ENCODE results near the gene MEA1.
"Not testable (repeated sequence)": the region's sequence is repeated elsewhere in the genome, so short reads cannot be mapped to it uniquely, and the experiment has no call there.

The MEA1 gene

DNA sequence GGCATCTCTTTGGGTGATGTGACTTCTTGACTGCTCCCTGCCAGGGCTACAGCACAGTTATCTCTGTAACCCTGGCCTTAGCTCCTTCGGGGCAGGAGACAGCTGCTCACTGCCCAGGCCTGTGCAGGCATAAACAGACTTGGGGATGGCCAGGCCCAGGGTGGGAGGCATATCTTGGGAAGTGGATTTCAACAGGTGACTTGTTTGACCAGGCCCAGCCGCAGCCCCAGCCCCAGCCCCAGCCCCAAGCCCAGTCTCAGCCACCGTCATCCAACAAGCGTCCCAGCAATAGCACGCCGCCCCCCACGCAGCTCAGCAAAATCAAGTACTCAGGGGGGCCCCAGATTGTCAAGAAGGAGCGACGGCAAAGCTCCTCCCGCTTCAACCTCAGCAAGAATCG is 7.5 kb downstream of the MEA1 start:
- DNase-seq, result no peak

GRCh38 chr6:43005844-43006243 is 7.9 kb downstream of the MEA1 start:
- DNase-seq, result no peak

DNA sequence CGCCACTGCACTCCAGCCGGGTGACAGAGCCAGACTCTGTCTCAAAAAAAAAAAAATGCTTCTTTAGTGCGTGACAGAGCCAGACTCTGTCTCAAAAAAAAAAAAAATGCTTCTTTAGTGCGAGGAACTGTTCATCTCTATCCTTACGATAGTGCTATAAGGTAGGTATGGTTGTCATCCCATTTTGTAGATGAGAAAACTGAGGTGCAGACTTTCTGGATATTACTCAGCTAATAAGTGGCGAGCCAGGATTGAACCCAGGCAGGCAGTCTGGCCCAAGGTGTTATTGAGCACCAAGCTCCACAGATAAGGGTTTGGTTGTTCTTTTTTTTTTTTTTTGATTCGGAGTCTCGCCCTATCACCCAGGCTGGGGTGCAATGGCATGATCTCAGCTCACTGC is 11.9 kb downstream of the MEA1 start:
- DNase-seq, result no peak

DNA sequence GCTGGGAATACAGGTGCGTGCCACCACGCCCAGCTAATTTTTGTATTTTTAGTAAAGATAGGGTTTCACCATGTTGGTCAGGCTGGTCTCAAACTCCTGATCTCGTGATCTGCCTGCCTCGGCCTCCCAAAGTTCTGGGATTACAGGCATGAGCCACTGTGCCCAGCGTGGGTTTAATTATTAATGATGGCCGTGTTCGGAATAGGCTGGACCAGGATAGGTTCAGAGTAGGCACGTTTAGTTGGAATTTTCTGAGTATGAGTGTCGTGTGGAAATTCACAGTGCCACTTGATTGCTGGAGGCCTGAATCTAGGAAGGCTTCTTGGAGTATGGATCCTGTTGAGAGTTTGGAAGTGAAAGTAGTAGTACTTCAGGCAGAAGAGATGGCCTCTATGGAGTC is 15.5 kb downstream of the MEA1 start:
- not testable (repeated sequence) for DNase-seq

GRCh38 chr6:42996513-42996912 is 17.2 kb downstream of the MEA1 start:
- peak; percentile 15 for DNase-seq

GRCh38 chr6:42993445-42993844 is 20.3 kb downstream of the MEA1 start:
- no peak for DNase-seq

GRCh38 chr6:42989923-42990322 is 23.8 kb downstream of the MEA1 start:
- no peak for DNase-seq

DNA sequence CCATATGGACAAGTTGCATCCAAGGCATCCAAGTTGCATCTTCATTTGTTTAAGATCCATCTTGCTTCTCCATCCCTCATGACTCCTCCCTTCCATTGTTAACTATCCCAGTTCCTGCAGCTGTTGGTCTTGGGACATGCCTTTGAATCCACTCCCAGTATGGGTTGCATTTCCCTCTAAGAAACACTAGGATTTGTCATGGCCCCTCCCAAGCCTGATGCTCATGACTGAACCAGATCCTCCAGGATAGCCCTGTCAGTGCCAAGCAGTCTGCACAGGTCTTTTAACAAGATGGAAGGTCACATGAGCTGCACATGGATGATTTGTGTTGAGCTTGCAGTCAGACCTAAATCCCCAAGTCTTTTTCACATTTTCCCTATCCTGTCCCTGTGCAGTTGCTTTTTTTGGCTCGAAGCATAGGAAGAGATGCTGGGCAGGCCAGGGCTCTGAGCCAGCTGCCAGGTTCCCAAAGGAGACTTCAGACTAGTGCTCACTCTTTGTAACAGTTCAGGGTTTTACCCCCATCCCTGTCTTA is 25.2 kb downstream of the MEA1 start:
- no peak for DNase-seq

DNA sequence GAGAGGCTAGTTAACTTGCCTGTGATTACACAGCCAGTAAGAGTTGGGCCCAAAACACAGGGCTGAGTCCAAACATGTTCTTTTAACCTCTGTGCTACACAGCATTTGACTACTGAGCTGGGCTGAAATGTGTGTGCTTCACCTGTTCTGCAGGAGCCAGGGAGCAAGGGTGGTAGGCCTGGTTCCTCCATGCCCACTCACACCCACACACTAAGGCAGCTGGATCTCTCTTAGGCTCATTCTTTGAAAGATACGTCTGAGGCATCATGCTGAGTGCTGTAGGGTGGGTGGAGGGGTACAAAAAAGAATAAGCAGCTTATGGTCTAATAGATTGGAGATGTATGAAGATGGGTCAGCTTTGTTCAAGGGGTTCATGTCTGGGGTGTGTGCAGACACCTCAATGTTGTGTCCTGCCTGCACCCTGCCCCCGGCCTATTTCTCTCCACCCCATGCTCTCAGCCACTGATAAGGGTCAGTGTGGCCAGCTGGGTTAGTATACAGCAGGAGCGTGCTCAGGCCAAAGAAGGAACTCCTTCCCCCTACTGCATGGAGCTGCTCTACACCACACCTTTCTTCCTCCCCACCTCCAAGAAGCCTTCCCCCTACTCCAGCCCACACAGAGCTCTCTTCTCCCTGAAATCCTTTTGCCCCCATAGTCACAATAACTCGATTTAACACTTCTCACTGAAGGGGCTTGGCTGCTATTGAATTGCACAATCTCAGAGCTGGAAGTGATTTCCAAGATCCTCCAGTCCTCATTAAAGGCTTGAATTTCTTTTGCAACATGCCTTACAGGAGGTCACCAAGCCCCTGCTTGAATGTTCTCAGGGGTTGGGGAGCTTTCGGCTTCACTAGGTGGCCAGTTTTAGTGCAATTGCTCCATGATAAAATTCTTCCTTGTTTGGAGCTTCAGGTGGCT is 26.0 kb downstream of the MEA1 start:
- DNase-seq, result no peak

DNA sequence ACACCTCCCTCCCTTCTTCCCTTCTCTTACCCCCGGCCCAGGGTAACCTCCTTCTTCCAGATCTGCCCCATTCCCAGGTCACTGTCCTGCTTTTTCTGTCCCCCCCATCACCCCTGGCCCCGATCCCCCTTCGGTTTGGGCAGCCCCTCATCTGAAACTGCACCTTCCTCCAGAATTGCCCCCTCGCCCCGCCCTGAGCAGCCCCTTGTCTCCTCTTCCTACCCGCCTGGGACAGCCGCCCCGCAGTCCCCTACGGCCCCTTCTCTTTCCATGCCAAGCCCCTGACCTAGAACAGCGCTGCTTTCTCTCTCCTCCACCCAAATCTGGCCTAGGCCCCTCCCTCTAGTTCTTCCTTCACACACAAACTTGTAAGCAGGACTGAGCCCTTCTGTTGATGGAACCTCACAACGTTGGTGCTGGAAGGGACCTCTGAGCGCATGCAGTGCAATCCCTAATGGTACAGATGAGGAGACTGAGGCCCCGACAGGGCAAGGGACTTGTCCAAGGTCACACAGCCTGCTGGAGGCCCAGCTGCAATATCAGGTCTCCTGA is 28.7 kb downstream of the MEA1 start:
- DNase-seq, result no peak

DNA sequence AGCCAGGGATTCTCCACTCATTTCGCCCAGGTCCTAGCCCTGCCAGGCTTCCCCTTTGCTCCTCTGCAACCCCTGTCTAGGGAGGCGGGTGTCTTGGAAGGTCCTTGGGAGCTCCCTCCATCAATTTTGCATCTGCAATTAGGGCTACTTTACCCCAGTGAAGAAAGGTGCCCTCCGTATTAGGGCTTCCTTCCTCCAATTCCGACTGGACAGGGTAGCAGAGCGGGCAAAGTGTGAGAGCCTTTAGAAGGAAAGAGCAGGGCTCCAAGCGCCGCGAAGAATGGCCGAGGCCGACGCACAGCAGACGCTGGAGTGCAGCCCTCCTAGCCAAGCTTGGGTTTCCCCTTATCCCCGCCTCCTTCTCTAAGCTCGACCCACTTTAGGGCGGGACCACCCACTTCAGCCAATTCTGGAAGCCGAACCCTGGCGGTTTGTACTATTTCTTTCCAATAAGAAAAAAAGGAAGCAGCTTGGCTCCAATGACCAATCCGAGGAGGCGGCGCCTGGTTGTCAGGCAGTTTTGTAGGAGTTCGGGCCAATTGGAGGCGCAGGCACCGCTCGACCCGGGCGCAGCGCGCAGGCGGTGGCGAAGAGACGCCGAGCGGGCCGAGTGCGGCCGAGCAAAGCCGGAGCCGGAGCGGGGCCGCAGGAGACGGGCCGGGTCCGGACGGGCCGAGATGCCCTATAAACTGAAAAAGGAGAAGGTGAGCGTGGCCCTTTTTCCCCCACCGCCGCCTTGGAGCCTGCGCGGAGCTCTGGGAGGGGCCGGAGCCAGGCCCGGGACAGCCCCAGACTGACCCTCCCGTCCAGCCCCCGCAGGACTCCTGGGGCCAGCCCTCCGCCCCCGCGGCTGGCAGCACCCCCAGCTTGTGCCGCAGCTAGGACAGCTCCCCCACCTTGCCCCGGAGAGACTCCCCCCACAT is 29.5 kb downstream of the MEA1 start, which contains the start of gene PPP2R5D:
PPP2R5D (plus strand) TSS at position 570 of the 923 bp plus-strand sequence; CDS start at position 678, 108 bp downstream.
- DNase-seq, result peak; percentile 99

DNA sequence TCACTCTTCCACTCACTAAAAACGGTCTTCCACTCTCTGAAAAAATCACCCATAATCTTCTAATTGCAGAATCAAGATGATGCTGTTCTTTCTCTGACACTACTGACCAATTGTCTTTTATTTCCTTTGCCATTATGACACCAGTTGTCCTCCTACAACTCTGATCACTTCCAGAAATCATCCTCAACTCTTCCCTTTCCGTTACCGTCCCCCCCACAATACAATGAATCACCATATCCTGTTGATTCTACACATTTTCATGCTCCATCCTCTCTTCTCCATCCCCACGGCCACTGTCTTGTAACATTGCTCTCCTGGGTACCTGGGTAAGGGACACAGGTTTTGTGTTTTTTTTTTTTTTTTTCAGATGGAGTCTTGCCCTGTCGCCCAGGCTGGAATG is 31.9 kb downstream of the MEA1 start:
- DNase-seq, result no peak

GRCh38 chr6:42979523-42980177 is 34.1 kb downstream of the MEA1 start:
- DNase-seq, result peak; percentile 53

DNA sequence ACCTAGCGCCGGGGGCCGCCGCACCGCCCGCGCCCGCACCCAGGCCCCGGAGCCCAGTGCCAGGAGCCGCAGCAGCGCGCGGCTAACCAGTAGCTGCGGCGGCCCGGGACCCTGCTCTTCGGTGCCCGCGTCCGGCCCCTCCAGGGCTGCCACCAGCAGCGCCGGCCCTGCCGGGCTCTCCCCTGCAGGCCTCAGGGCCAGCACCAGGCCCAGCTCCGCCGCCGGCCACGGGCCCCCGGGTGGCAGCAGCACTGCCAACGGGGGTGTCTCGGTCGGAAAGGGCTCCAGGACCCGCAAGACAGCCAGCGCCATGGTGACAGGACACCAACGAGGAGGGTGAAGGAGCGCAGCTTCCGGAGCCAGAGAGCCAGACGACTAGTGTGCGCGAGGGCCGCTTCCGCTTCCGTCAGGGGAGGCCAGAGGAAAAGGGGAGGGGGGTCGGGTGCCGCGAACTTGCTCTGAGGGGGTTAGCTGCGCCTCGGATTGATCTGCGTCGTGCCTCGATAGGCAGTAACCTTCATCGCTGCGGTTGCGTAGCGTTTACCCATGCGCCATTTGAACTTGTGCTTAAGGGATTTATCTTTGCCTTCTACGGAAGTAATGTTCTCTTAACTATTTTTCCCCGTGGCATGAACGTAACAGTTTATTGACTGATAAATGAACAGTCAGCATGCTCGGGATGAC is 34.8 kb downstream of the MEA1 start, which contains the start of gene PEX6:
PEX6 (minus strand) TSS at position 343 of the 684 bp plus-strand sequence; CDS start at position 312, 31 bp downstream.
- peak; percentile 56 for DNase-seq

DNA sequence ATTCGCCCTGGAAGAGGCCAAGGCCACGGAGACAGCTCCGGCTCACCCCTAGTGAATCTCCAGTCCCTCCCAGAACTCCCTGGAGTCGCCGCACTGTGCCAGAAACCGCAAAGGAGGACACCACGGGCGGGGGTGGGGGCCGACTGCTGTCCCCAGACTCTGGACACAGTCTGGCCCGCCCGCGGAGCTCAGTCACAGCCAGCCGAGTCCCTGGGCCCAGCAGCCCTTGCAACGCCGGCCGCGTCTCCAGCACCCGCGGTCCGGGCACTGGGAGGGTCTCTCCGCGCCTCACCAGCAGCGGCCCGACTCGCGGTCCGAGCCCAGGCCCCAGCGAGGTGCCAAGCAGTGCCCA is 35.3 kb downstream of the MEA1 start:
- no peak for DNase-seq

GRCh38 chr6:42974919-42975505 is 38.7 kb downstream of the MEA1 start:
- DNase-seq, result no peak

GRCh38 chr6:42973926-42974325 is 39.8 kb downstream of the MEA1 start:
- no peak for DNase-seq

GRCh38 chr6:42971746-42972327 is 41.9 kb downstream of the MEA1 start:
- DNase-seq, result no peak

DNA sequence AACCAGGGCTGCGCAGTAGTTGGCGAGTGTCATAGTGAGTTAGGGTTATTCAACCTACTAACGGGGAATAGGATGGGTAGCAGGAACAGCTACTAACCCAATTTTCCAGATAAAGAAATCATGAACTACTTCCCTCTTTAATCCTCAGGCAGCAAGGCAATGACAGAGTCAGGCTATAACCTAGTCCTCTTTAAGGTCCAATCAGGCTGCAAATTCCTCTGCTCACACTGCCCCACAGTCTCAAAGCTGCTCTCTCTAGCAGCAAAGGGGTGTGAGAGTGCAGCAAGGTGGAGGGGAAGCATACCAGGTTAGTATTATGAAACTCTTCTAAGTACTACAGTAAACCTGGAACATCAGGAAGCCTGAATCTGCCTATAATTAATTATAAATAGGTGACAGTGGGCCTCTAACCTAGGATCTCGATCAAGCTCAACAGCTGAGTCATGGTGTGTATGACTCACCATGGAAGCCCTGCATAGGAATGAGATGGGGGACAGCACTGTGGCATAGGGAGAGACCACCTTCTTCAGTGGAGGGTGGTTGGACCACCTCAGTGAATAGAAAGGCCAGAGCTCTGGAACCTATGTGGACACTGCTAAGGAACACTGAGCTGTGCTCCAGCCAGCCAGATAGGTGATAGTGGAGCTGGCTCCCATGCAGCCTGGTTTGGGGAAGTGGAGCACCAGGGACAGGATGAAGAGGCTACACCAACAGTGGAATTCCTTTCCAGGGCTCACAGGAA is 42.7 kb downstream of the MEA1 start:
- no peak for DNase-seq

- DNase-seq, result no peak
Measured at GRCh38 chr6:42969934-42970333, 43.8 kb downstream of the MEA1 start.

Measured in kidney glomerular epithelial cell (primary cell).